Activated CD8-positive, alpha-beta memory T cell treated with anti-CD3 and anti-CD28 coated beads, Interleukin-2, amount 10 ng/mL, durations not matched to agents 7 days and 5 days (primary cell): ENCODE measurements around the gene CWH43. TPM values are rescaled to one million over a fixed set of nuclear protein-coding genes. Genes with fewer than 3 reads are reported as not detected.
"Not testable (repeated sequence)": the region's sequence is repeated elsewhere in the genome, so short reads cannot be mapped to it uniquely, and the experiment has no call there.

Experiments
- ATAC-seq: fragments of 150-1000 bp; cut with Tn5 transposase; one replicate; pipeline ENCODE4 v1.10.0; 2021; ENCODE audit warnings: moderate library complexity
- CTCF ChIA-PET: fragments of 350-600 bp; sonication (Branson Sonifier 250); formaldehyde crosslinking; loops from one replicate; lab custom pipeline; 2021; ENCODE audit warnings: antibody characterized with exemption; lab: Charles Lee
- DNase-seq: peaks from one replicate; pipeline ENCODE4 v3.0.0-alpha.2; 2020
- H3K27ac Mint-ChIP-seq: one replicate; pipeline ENCODE4 v1.8.0; 2021; ENCODE audit warnings: mild to moderate bottlenecking, mixed read lengths
- H3K27me3 Mint-ChIP-seq: one replicate; pipeline ENCODE4 v1.8.0; 2021; ENCODE audit warnings: mixed read lengths
- H3K36me3 Mint-ChIP-seq: one replicate; pipeline ENCODE4 v1.8.0; 2021; ENCODE audit warnings: mild to moderate bottlenecking, mixed read lengths
- H3K4me1 Mint-ChIP-seq: one replicate; pipeline ENCODE4 v1.8.0; 2021; ENCODE audit warnings: mixed read lengths
- H3K4me3 Mint-ChIP-seq: one replicate; pipeline ENCODE4 v1.8.0; 2021; ENCODE audit warnings: mild to moderate bottlenecking, moderate library complexity, mixed read lengths
- H3K9me3 Mint-ChIP-seq: one replicate; pipeline ENCODE4 v1.8.0; 2022; ENCODE audit warnings: low read depth, mixed read lengths
- total RNA-seq, 2 experiments: library from RNA; stranded (reverse); gene quantifications; one replicate each; pipeline ENCODE4 v1.2.3, GENCODE V29; 2021

The CWH43 gene
- not detected for total RNA-seq

- ATAC-seq (no peak), DNase-seq (no peak)
- no peaks in the 10 kb centered on the region for H3K36me3 Mint-ChIP-seq
- no peaks in the 10 kb centered on the region for H3K4me1 Mint-ChIP-seq
- H3K4me3 Mint-ChIP-seq, result no peak within 1 kb of the TSS
- peaks cover 48% of the 10 kb centered on the region for H3K27me3 Mint-ChIP-seq
- H3K9me3 Mint-ChIP-seq, result peaks cover 2% of the 10 kb centered on the region
- no peak within 1 kb of the TSS for H3K27ac Mint-ChIP-seq
- CTCF ChIA-PET, result no interaction called here
Observed at GRCh38 chr4:48985976-48986653, at the start of gene CWH43. Gene CWH43 (plus strand): TSS chr4:48986275. CDS start chr4:48986430, 155 bp downstream.

DNA sequence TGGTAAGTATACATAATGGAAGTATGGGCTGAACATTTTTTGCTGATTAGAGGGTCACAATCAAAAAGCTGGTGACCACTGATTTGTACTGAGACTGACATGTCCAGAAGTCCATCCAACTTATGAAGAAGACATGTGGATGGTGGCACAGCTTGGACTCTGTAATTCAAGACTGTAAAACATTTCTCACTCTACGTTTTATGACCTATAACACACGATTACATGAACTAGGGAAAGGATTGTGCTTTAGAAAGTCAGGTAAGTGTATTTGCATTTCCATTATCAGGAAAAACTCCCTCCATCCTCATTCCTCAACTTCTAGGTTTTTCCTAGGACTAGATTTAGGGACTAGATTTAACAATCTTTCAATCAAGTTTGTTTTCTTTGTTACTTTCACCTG, 49.0 kb upstream of the CWH43 start:
- no peak for ATAC-seq
- no peak overlapping the region for H3K4me3 Mint-ChIP-seq
- H3K27ac Mint-ChIP-seq, result no peak overlapping the region
- no peak for DNase-seq
- no peaks in the 10 kb centered on the region for H3K36me3 Mint-ChIP-seq
- peaks cover 7% of the 10 kb centered on the region for H3K27me3 Mint-ChIP-seq
- H3K4me1 Mint-ChIP-seq, result no peaks in the 10 kb centered on the region
- CTCF ChIA-PET, result no interaction called here
- no peaks in the 10 kb centered on the region for H3K9me3 Mint-ChIP-seq

DNA sequence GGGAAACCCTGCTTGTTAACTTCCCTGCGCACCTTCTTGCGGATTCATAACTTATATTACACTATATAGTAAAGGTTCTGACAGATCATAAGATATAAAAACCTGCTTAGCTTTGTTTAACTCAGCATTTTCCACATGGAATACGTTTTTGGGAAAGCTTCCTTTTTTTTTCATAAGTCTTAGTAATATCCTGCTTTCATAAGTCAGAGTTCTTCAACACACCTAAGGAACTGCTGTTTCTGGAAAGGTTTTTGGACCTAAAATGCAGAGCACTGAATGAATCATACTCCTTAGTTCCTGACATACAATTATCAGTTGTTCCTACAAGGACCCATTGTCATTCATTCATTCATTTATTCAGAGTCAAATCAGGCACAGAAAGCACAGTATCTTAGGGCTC, 47.2 kb upstream of the CWH43 start:
- Mint-ChIP-seq H3K9me3 (no peaks in the 10 kb centered on the region), H3K4me3 (no peak overlapping the region), H3K27ac (no peak overlapping the region), H3K27me3 (peaks cover 12% of the 10 kb centered on the region), H3K36me3 (no peaks in the 10 kb centered on the region), H3K4me1 (no peaks in the 10 kb centered on the region)
- CTCF ChIA-PET, result no interaction called here
- no peak for DNase-seq
- no peak for ATAC-seq

DNA sequence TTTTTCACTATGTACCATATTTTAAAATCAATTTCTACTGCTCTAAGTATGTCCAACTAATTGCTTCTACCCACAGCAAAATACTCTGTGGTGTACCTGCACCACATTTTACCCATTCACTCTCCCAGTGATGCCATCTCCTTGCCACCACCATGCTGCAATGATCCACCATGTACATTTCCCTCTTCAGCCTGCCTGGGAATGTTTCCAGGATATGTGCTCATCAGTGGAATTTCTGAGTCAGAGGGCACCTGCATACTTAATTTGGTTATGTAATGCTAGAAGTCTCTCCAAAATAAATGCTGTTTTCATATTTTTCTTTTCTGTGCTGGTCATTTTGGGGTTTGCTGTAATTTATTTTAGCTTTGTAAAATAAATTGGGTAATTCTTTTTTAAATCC, 46.3 kb upstream of the CWH43 start:
- Mint-ChIP-seq H3K36me3 (no peaks in the 10 kb centered on the region), H3K4me3 (no peak overlapping the region), H3K4me1 (peaks cover 4% of the 10 kb centered on the region), H3K9me3 (no peaks in the 10 kb centered on the region), H3K27me3 (peaks cover 12% of the 10 kb centered on the region), H3K27ac (no peak overlapping the region)
- CTCF ChIA-PET, result interaction anchor here (1.4 kb wide), 1 partner anchor 27 kb away, joined by 3 read pairs; no protein-coding TSS in a partner anchor
- DNase-seq (no peak), ATAC-seq (no peak)

- no peak overlapping the region for H3K4me3 Mint-ChIP-seq
- no peak for DNase-seq
- H3K9me3 Mint-ChIP-seq, result no peaks in the 10 kb centered on the region
- CTCF ChIA-PET, result interaction anchor here (3.1 kb wide), 1 partner anchor 18 kb away, joined by 19 read pairs; no protein-coding TSS in a partner anchor
- no peak overlapping the region for H3K27ac Mint-ChIP-seq
- no peaks in the 10 kb centered on the region for H3K36me3 Mint-ChIP-seq
- H3K4me1 Mint-ChIP-seq, result peaks cover 7% of the 10 kb centered on the region
- ATAC-seq, result no peak
- peaks cover 12% of the 10 kb centered on the region for H3K27me3 Mint-ChIP-seq
Observed at GRCh38 chr4:48943387-48943786, 42.7 kb upstream of the CWH43 start.

DNA sequence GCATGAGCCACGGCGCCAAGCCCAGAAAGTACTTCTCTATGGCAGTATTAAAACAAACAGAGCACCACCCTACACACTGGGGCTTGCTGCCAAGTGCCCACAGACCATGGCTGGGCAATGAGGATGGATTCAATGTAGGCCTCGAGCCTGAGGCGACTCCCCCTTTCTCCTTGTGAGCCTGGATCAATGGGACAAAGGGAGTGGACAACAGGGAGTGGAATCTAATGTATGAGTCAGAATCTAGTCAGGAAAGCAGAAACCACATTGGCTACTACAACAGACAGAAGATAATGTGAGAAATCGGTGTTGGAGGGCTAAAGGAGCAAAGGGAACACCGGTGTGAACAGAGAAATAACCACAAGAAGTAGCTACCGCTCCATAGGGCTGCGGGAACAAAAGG, 41.8 kb upstream of the CWH43 start:
- H3K4me1 Mint-ChIP-seq, result peaks cover 7% of the 10 kb centered on the region
- CTCF ChIA-PET, result interaction anchor here (0.9 to 3.1 kb wide), 14 partner anchors 10 to 428 kb away, joined by 3 to 19 read pairs (median 4); partner anchors contain the start of gene OCIAD2
- DNase-seq (no peak), ATAC-seq (no peak)
- H3K27me3 Mint-ChIP-seq, result peaks cover 12% of the 10 kb centered on the region
- H3K9me3 Mint-ChIP-seq, result no peaks in the 10 kb centered on the region
- no peaks in the 10 kb centered on the region for H3K36me3 Mint-ChIP-seq
- no peak overlapping the region for H3K27ac Mint-ChIP-seq
- no peak overlapping the region for H3K4me3 Mint-ChIP-seq

GRCh38 chr4:48944756-48945241, 41.3 kb upstream of the CWH43 start:
- peak; percentile 42 for ATAC-seq
- no peak overlapping the region for H3K27ac Mint-ChIP-seq
- no peak overlapping the region for H3K4me3 Mint-ChIP-seq
- H3K36me3 Mint-ChIP-seq, result no peaks in the 10 kb centered on the region
- CTCF ChIA-PET, result interaction anchor here (0.7 to 3.1 kb wide), 18 partner anchors 10 to 603 kb away, joined by 3 to 19 read pairs (median 4); partner anchors contain the start of genes OCIAD2 and SLAIN2
- DNase-seq, result peak; percentile 71
- no peaks in the 10 kb centered on the region for H3K9me3 Mint-ChIP-seq
- peaks cover 7% of the 10 kb centered on the region for H3K4me1 Mint-ChIP-seq
- H3K27me3 Mint-ChIP-seq, result peaks cover 12% of the 10 kb centered on the region

- no peak for ATAC-seq
- H3K27me3 Mint-ChIP-seq, result peaks cover 8% of the 10 kb centered on the region
- no peak overlapping the region for H3K27ac Mint-ChIP-seq
- H3K4me1 Mint-ChIP-seq, result peaks cover 7% of the 10 kb centered on the region
- H3K9me3 Mint-ChIP-seq, result no peaks in the 10 kb centered on the region
- no peaks in the 10 kb centered on the region for H3K36me3 Mint-ChIP-seq
- DNase-seq, result no peak
- CTCF ChIA-PET, result interaction anchor here (0.8 to 3.1 kb wide), 3 partner anchors 14 to 223 kb away, joined by 3 to 19 read pairs (median 4); no protein-coding TSS in a partner anchor
- H3K4me3 Mint-ChIP-seq, result no peak overlapping the region
Observed at GRCh38 chr4:48945981-48946380, 40.1 kb upstream of the CWH43 start.

GRCh38 chr4:48947731-48948130, 38.3 kb upstream of the CWH43 start:
- Mint-ChIP-seq H3K9me3 (no peaks in the 10 kb centered on the region), H3K4me1 (peaks cover 7% of the 10 kb centered on the region), H3K4me3 (no peak overlapping the region), H3K27me3 (peaks cover 5% of the 10 kb centered on the region), H3K27ac (no peak overlapping the region), H3K36me3 (no peaks in the 10 kb centered on the region)
- ATAC-seq (no peak), DNase-seq (no peak)
- CTCF ChIA-PET, result no interaction called here

GRCh38 chr4:48949086-48949485, 37.0 kb upstream of the CWH43 start:
- no peaks in the 10 kb centered on the region for H3K9me3 Mint-ChIP-seq
- CTCF ChIA-PET, result interaction anchor here (0.6 kb wide), 1 partner anchor 25 kb away, joined by 3 read pairs; no protein-coding TSS in a partner anchor
- H3K4me3 Mint-ChIP-seq, result no peak overlapping the region
- ATAC-seq, result no peak
- no peaks in the 10 kb centered on the region for H3K27me3 Mint-ChIP-seq
- DNase-seq, result no peak
- no peaks in the 10 kb centered on the region for H3K36me3 Mint-ChIP-seq
- no peak overlapping the region for H3K27ac Mint-ChIP-seq
- peaks cover 7% of the 10 kb centered on the region for H3K4me1 Mint-ChIP-seq

GRCh38 chr4:48949518-48950219, 36.4 kb upstream of the CWH43 start:
- DNase-seq (no peak), ATAC-seq (no peak)
- no peak overlapping the region for H3K4me3 Mint-ChIP-seq
- no peaks in the 10 kb centered on the region for H3K27me3 Mint-ChIP-seq
- no peaks in the 10 kb centered on the region for H3K36me3 Mint-ChIP-seq
- peaks cover 3% of the 10 kb centered on the region for H3K4me1 Mint-ChIP-seq
- H3K27ac Mint-ChIP-seq, result no peak overlapping the region
- CTCF ChIA-PET, result interaction anchor here (0.6 kb wide), 1 partner anchor 25 kb away, joined by 3 read pairs; no protein-coding TSS in a partner anchor
- no peaks in the 10 kb centered on the region for H3K9me3 Mint-ChIP-seq

- Mint-ChIP-seq H3K9me3 (no peaks in the 10 kb centered on the region), H3K4me3 (no peak overlapping the region), H3K27ac (no peak overlapping the region), H3K36me3 (no peaks in the 10 kb centered on the region), H3K4me1 (no peaks in the 10 kb centered on the region), H3K27me3 (peaks cover 7% of the 10 kb centered on the region)
- CTCF ChIA-PET, result interaction anchor here (1.0 kb wide), 1 partner anchor 9 kb away, joined by 3 read pairs; no protein-coding TSS in a partner anchor
- no peak for ATAC-seq
- DNase-seq, result no peak
Observed at GRCh38 chr4:48954314-48954713, 31.8 kb upstream of the CWH43 start.

DNA sequence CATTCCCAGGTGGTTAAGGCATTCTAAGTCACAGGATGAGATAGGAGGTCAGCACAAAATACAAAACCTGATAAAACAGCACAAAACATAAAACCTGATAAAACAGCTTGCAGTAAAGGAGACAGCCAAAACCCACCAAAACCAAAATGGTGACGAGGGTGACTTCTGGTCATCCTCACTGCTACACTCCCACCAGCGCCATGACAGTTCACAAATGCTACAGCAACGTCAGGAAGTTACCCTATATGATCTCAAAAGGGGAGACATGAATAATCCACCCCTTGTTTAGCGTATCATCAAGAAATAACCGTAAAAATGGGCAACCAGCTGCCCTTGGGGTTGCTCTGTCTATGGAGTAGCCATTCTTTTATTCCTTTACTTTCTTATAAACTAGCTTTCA, 28.7 kb upstream of the CWH43 start:
- DNase-seq, H3K4me1 Mint-ChIP-seq, H3K27ac Mint-ChIP-seq, H3K4me3 Mint-ChIP-seq, H3K27me3 Mint-ChIP-seq, H3K36me3 Mint-ChIP-seq, ATAC-seq, H3K9me3 Mint-ChIP-seq: not testable (repeated sequence)
- CTCF ChIA-PET, result interaction anchor here (2.1 to 2.3 kb wide), 2 partner anchors 13 to 51 kb away, joined by 9 to 10 read pairs; partner anchors contain the start of gene OCIAD2
